ENCODE data around the gene PRAME.
"Not testable (repeated sequence)": the region's sequence is repeated elsewhere in the genome, so short reads cannot be mapped to it uniquely, and the experiment has no call there.

The PRAME gene

GRCh38 chr22:22514431-22514830, 44.6 kb downstream of the PRAME start:
- not testable (repeated sequence) for H3K4ac ChIP-seq (ENCODE audit: low read depth in 1 of 2, low read length in 2 of 2); H4K8ac ChIP-seq (ENCODE audit: low read length); H3K36me3 ChIP-seq (ENCODE audit: control insufficient read depth in 1 of 2, insufficient read depth in 2 of 2, low read depth in 1 of 2, low read length in 2 of 2); H2BK15ac ChIP-seq (ENCODE audit: low read depth, poor library complexity, severe bottlenecking); H3K27ac ChIP-seq (ENCODE audit: low read length, poor library complexity, severe bottlenecking); DNase-seq; H3K23ac ChIP-seq (ENCODE audit: low read length in 2 of 2); H2BK5ac ChIP-seq (ENCODE audit: low read depth, low read length, poor library complexity, severe bottlenecking); H3K79me1 ChIP-seq (replicated peaks; ENCODE audit: low read length, poor library complexity, severe bottlenecking); H3K14ac ChIP-seq (ENCODE audit: low read length in 2 of 2); H2AFZ ChIP-seq (ENCODE audit: low read depth, low read length); H3K18ac ChIP-seq (ENCODE audit: low read depth in 1 of 2, low read length in 2 of 2); H3K4me3 ChIP-seq (ENCODE audit: insufficient read depth in 1 of 2, low read depth in 1 of 2, low read length in 2 of 2); H4K91ac ChIP-seq (ENCODE audit: low read length); H3K4me1 ChIP-seq (ENCODE audit: control insufficient read depth, insufficient read depth, low read depth, low read length); H2BK120ac ChIP-seq (ENCODE audit: low read depth, low read length); H3K9ac ChIP-seq (ENCODE audit: low read length); H2BK12ac ChIP-seq (ENCODE audit: low read length in 2 of 2); H3K4me2 ChIP-seq (ENCODE audit: low read length, poor library complexity, severe bottlenecking); H2AK5ac ChIP-seq (ENCODE audit: low read length, severe bottlenecking)
- 43% methylated on average over 6 of the region's 8 CpGs for WGBS
- H3K27me3 ChIP-seq (ENCODE audit: control insufficient read depth in 1 of 2, insufficient read depth in 1 of 2, low read length in 2 of 2), result peaks cover 4 to 43% of the 10 kb centered on the region in 2 experiments
- H3K9me3 ChIP-seq (ENCODE audit: control insufficient read depth, low read length), result peaks cover 28% of the 10 kb centered on the region

- no peak overlapping the region for H3K27ac ChIP-seq (ENCODE audit: low read length, poor library complexity, severe bottlenecking)
- no peak overlapping the region for H3K4me2 ChIP-seq (ENCODE audit: low read length, poor library complexity, severe bottlenecking)
- H3K4ac ChIP-seq (ENCODE audit: low read depth in 1 of 2, low read length in 2 of 2), result no peak overlapping the region
- H4K8ac ChIP-seq (ENCODE audit: low read length), result no peak overlapping the region
- H3K4me3 ChIP-seq (ENCODE audit: insufficient read depth in 1 of 2, low read depth in 1 of 2, low read length in 2 of 2), result no peak overlapping the region
- WGBS, result 73% methylated on average over 2 of the region's 2 CpGs
- no peak overlapping the region for H2AK5ac ChIP-seq (ENCODE audit: low read length, severe bottlenecking)
- peaks cover 34% of the 10 kb centered on the region for H3K9me3 ChIP-seq (ENCODE audit: control insufficient read depth, low read length)
- H3K4me1 ChIP-seq (ENCODE audit: control insufficient read depth, insufficient read depth, low read depth, low read length), result peaks cover 2% of the 10 kb centered on the region
- H2BK5ac ChIP-seq (ENCODE audit: low read depth, low read length, poor library complexity, severe bottlenecking), result no peak overlapping the region
- H3K9ac ChIP-seq (ENCODE audit: low read length), result no peak overlapping the region
- H3K79me1 ChIP-seq (replicated peaks; ENCODE audit: low read length, poor library complexity, severe bottlenecking), result no peaks in the 10 kb centered on the region
- no peak overlapping the region for H3K23ac ChIP-seq (ENCODE audit: low read length in 2 of 2)
- no peak overlapping the region for H4K91ac ChIP-seq (ENCODE audit: low read length)
- H2BK12ac ChIP-seq (ENCODE audit: low read length in 2 of 2), result no peak overlapping the region
- H2BK120ac ChIP-seq (ENCODE audit: low read depth, low read length), result no peak overlapping the region
- no peak overlapping the region for H2AFZ ChIP-seq (ENCODE audit: low read depth, low read length)
- peaks cover 4 to 43% of the 10 kb centered on the region in 2 experiments for H3K27me3 ChIP-seq (ENCODE audit: control insufficient read depth in 1 of 2, insufficient read depth in 1 of 2, low read length in 2 of 2)
- H2BK15ac ChIP-seq (ENCODE audit: low read depth, poor library complexity, severe bottlenecking), result no peak overlapping the region
- no peak for DNase-seq
- H3K36me3 ChIP-seq (ENCODE audit: control insufficient read depth in 1 of 2, insufficient read depth in 2 of 2, low read depth in 1 of 2, low read length in 2 of 2), result no peaks in the 10 kb centered on the region
- no peak overlapping the region for H3K14ac ChIP-seq (ENCODE audit: low read length in 2 of 2)
- no peak overlapping the region for H3K18ac ChIP-seq (ENCODE audit: low read depth in 1 of 2, low read length in 2 of 2)
These were observed 45.4 kb downstream of the PRAME start for GRCh38 chr22:22513619-22514018.

- Histone ChIP-seq H2BK5ac (ENCODE audit: low read depth, low read length, poor library complexity, severe bottlenecking) (no peak overlapping the region), H3K4me2 (ENCODE audit: low read length, poor library complexity, severe bottlenecking) (no peak overlapping the region), H4K91ac (ENCODE audit: low read length) (no peak overlapping the region), H3K9ac (ENCODE audit: low read length) (no peak overlapping the region), H2BK120ac (ENCODE audit: low read depth, low read length) (no peak overlapping the region), H2BK15ac (ENCODE audit: low read depth, poor library complexity, severe bottlenecking) (no peak overlapping the region), H3K23ac (ENCODE audit: low read length in 2 of 2) (no peak overlapping the region), H2BK12ac (ENCODE audit: low read length in 2 of 2) (no peak overlapping the region), H3K4ac (ENCODE audit: low read depth in 1 of 2, low read length in 2 of 2) (no peak overlapping the region), H3K27me3 (ENCODE audit: control insufficient read depth in 1 of 2, insufficient read depth in 1 of 2, low read length in 2 of 2) (peaks cover 4 to 43% of the 10 kb centered on the region in 2 experiments), H3K4me1 (ENCODE audit: control insufficient read depth, insufficient read depth, low read depth, low read length) (peaks cover 2% of the 10 kb centered on the region), H2AK5ac (ENCODE audit: low read length, severe bottlenecking) (no peak overlapping the region), H3K27ac (ENCODE audit: low read length, poor library complexity, severe bottlenecking) (no peak overlapping the region), H3K9me3 (ENCODE audit: control insufficient read depth, low read length) (peaks cover 34% of the 10 kb centered on the region), H3K4me3 (ENCODE audit: insufficient read depth in 1 of 2, low read depth in 1 of 2, low read length in 2 of 2) (no peak overlapping the region), H4K8ac (ENCODE audit: low read length) (no peak overlapping the region), H2AFZ (ENCODE audit: low read depth, low read length) (no peak overlapping the region), H3K18ac (ENCODE audit: low read depth in 1 of 2, low read length in 2 of 2) (no peak overlapping the region), H3K14ac (ENCODE audit: low read length in 2 of 2) (no peak overlapping the region), H3K79me1 (replicated peaks; ENCODE audit: low read length, poor library complexity, severe bottlenecking) (peaks cover under 1% of the 10 kb centered on the region), H3K36me3 (ENCODE audit: control insufficient read depth in 1 of 2, insufficient read depth in 2 of 2, low read depth in 1 of 2, low read length in 2 of 2) (no peaks in the 10 kb centered on the region)
- DNase-seq, result no peak
- 74% methylated on average over 5 of the region's 5 CpGs for WGBS
These were observed 46.1 kb downstream of the PRAME start for GRCh38 chr22:22512951-22513350.

GRCh38 chr22:22510833-22511232, 48.2 kb downstream of the PRAME start:
- H3K14ac ChIP-seq (ENCODE audit: low read length in 2 of 2); H4K91ac ChIP-seq (ENCODE audit: low read length); H3K27ac ChIP-seq (ENCODE audit: low read length, poor library complexity, severe bottlenecking); H3K18ac ChIP-seq (ENCODE audit: low read depth in 1 of 2, low read length in 2 of 2); H3K23ac ChIP-seq (ENCODE audit: low read length in 2 of 2); H2BK5ac ChIP-seq (ENCODE audit: low read depth, low read length, poor library complexity, severe bottlenecking); H3K9ac ChIP-seq (ENCODE audit: low read length); H3K36me3 ChIP-seq (ENCODE audit: control insufficient read depth in 1 of 2, insufficient read depth in 2 of 2, low read depth in 1 of 2, low read length in 2 of 2); H2AK5ac ChIP-seq (ENCODE audit: low read length, severe bottlenecking); H3K4me3 ChIP-seq (ENCODE audit: insufficient read depth in 1 of 2, low read depth in 1 of 2, low read length in 2 of 2); H3K4me2 ChIP-seq (ENCODE audit: low read length, poor library complexity, severe bottlenecking); H4K8ac ChIP-seq (ENCODE audit: low read length); H2BK12ac ChIP-seq (ENCODE audit: low read length in 2 of 2); H2BK120ac ChIP-seq (ENCODE audit: low read depth, low read length); DNase-seq; H2BK15ac ChIP-seq (ENCODE audit: low read depth, poor library complexity, severe bottlenecking); H3K79me1 ChIP-seq (replicated peaks; ENCODE audit: low read length, poor library complexity, severe bottlenecking); H3K4me1 ChIP-seq (ENCODE audit: control insufficient read depth, insufficient read depth, low read depth, low read length); H3K4ac ChIP-seq (ENCODE audit: low read depth in 1 of 2, low read length in 2 of 2); H2AFZ ChIP-seq (ENCODE audit: low read depth, low read length): not testable (repeated sequence)
- H3K9me3 ChIP-seq (ENCODE audit: control insufficient read depth, low read length), result peaks cover 38% of the 10 kb centered on the region
- 86% methylated on average over 3 of the region's 7 CpGs for WGBS
- H3K27me3 ChIP-seq (ENCODE audit: control insufficient read depth in 1 of 2, insufficient read depth in 1 of 2, low read length in 2 of 2), result peaks cover 0 to 32% of the 10 kb centered on the region in 2 experiments

Measured in mesenchymal stem cell (in vitro differentiated cells and primary cell).